ENCODE measurements around the gene RAB6D.
"Not testable (repeated sequence)": the region's sequence is repeated elsewhere in the genome, so short reads cannot be mapped to it uniquely, and the experiment has no call there.

RAB6D gene

GRCh38 chr2:131363703-131364186 lies at the start of gene RAB6D:
Gene RAB6D, minus strand, starts transcription at chr2:131364168. Its CDS starts 448 bp downstream, at chr2:131363720.
- DNase-seq (ENCODE audit: low read depth in 1 of 2, low spot score in 1 of 2): not testable (repeated sequence)

- no peak for DNase-seq (ENCODE audit: low read depth in 1 of 2, low spot score in 1 of 2)
Observed at GRCh38 chr2:131413148-131413747, 49.3 kb upstream of the RAB6D start.

- DNase-seq (ENCODE audit: low read depth in 1 of 2, low spot score in 1 of 2): no peak
Observed at GRCh38 chr2:131410173-131410572, 46.2 kb upstream of the RAB6D start.

- DNase-seq (ENCODE audit: low read depth in 1 of 2, low spot score in 1 of 2): no peak
Observed at GRCh38 chr2:131408778-131409177, 44.8 kb upstream of the RAB6D start.

- DNase-seq (ENCODE audit: low read depth in 1 of 2, low spot score in 1 of 2): no peak
Observed at GRCh38 chr2:131408207-131408606, 44.2 kb upstream of the RAB6D start.

- no peak for DNase-seq (ENCODE audit: low read depth in 1 of 2, low spot score in 1 of 2)
Observed at GRCh38 chr2:131404753-131405152, 40.8 kb upstream of the RAB6D start.

- DNase-seq (ENCODE audit: low read depth in 1 of 2, low spot score in 1 of 2): no peak
Observed at GRCh38 chr2:131402320-131403039, 38.5 kb upstream of the RAB6D start.

- DNase-seq (ENCODE audit: low read depth in 1 of 2, low spot score in 1 of 2): no peak
Observed at GRCh38 chr2:131400849-131401248, 36.9 kb upstream of the RAB6D start.

GRCh38 chr2:131400441-131400840 lies 36.5 kb upstream of the RAB6D start:
- not testable (repeated sequence) for DNase-seq (ENCODE audit: low read depth in 1 of 2, low spot score in 1 of 2)

- not testable (repeated sequence) for DNase-seq (ENCODE audit: low read depth in 1 of 2, low spot score in 1 of 2)
Observed at GRCh38 chr2:131396209-131396608, 32.2 kb upstream of the RAB6D start.

GRCh38 chr2:131395024-131395645 lies 31.2 kb upstream of the RAB6D start:
- DNase-seq (ENCODE audit: low read depth in 1 of 2, low spot score in 1 of 2): not testable (repeated sequence)

GRCh38 chr2:131394147-131394931 lies 30.4 kb upstream of the RAB6D start:
- DNase-seq (ENCODE audit: low read depth in 1 of 2, low spot score in 1 of 2): no peak

- DNase-seq (ENCODE audit: low read depth in 1 of 2, low spot score in 1 of 2): not testable (repeated sequence)
Observed at GRCh38 chr2:131391953-131392352, 28.0 kb upstream of the RAB6D start.

GRCh38 chr2:131391471-131391870 lies 27.5 kb upstream of the RAB6D start:
- DNase-seq (ENCODE audit: low read depth in 1 of 2, low spot score in 1 of 2): not testable (repeated sequence)

GRCh38 chr2:131390495-131391130 lies 26.6 kb upstream of the RAB6D start:
- DNase-seq (ENCODE audit: low read depth in 1 of 2, low spot score in 1 of 2): not testable (repeated sequence)

- DNase-seq (ENCODE audit: low read depth in 1 of 2, low spot score in 1 of 2): no peak
Observed at GRCh38 chr2:131389657-131390056, 25.7 kb upstream of the RAB6D start.

- not testable (repeated sequence) for DNase-seq (ENCODE audit: low read depth in 1 of 2, low spot score in 1 of 2)
Observed at GRCh38 chr2:131388834-131389233, 24.9 kb upstream of the RAB6D start.

- DNase-seq (ENCODE audit: low read depth in 1 of 2, low spot score in 1 of 2): not testable (repeated sequence)
Observed at GRCh38 chr2:131373111-131373510, 9.1 kb upstream of the RAB6D start.

GRCh38 chr2:131369954-131370353 lies 6.0 kb upstream of the RAB6D start:
- no peak for DNase-seq (ENCODE audit: low read depth in 1 of 2, low spot score in 1 of 2)

- not testable (repeated sequence) for DNase-seq (ENCODE audit: low read depth in 1 of 2, low spot score in 1 of 2)
Observed at GRCh38 chr2:131368493-131369066, 4.6 kb upstream of the RAB6D start.

Measured in stimulated activated CD4-positive, alpha-beta T cell treated with anti-CD3 and anti-CD28 coated beads, Interleukin-15, amount 100 ng/mL, for 1 hour (primary cell).